Renal pelvis (tissue), 4 donors: ENCODE results near the gene CAMTA1. TPM values are rescaled to one million over a fixed set of nuclear protein-coding genes. Genes with fewer than 3 reads are reported as not detected.

Experiments used
- DNase-seq: peaks from one replicate; pipeline ENCODE4 v3.0.0-alpha.2; 2013
- polyA plus RNA-seq, 3 donors: library from polyadenylated mRNA; unstranded; fragments of 120-200 nt; gene quantifications; one replicate each; pipeline ENCODE4 v1.2.1, GENCODE V29; 2013; ENCODE audit not compliant: insufficient read length in 3 of 3

The CAMTA1 gene
- polyA plus RNA-seq, 3 donors, result 72.3 to 83.1 (median 76.0) TPM

- DNase-seq, result no peak
These were observed 765.1 kb downstream of the CAMTA1 start for GRCh38 chr1:7550261-7550865.

DNA sequence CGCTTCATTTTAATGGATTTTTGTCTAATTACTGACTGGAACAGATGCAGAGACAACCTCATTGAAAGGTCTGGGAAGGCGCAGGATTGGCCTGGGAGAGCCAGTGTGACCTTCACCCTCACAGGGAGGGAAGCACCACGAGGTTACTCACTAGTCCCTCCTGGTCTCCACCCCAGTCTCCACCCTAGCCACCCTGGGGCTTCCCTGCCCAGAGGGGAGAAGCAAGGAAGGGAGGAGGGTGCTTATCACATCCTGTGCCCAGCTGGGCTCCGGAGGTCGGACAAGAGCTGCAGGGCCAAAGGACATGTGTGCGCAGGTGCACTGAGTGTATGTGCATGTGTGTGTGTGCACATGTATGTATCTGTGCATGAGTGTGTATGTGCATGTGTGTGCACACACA lies 765.7 kb downstream of the CAMTA1 start:
- DNase-seq, result no peak

- DNase-seq, result no peak
These were observed 766.2 kb downstream of the CAMTA1 start for GRCh38 chr1:7551442-7551841.

- no peak for DNase-seq
These were observed 767.1 kb downstream of the CAMTA1 start for GRCh38 chr1:7552402-7552801.

DNA sequence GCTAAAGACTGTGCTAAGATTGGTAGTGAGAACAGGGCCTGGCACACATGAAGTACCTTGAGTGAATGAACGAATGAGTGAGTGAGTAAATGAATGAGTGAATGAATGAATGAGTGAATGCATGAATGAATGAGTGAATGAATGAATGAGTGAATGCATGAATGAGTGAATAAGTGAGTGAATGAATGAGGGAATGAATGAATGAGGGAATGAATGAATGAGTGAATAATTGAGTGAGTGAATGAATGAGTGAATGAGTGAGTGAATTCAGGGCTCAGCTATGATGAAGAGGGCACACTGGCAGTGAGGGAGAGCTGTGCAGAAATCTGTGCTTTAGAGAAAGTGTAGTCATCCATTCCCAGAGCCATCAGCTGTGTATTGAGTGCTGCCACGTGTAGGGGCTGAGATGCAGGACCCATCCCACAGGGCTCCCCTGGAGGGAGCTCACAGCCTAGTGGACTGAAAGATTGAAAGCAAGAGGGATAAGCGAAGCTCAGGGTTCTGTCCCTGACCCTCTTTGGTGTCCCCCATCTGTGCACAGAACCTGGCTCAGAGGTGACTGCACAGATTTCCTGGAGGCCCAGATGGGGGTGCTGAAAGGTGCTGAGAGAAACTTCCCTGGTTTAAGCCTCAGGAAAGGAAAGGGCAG lies 767.9 kb downstream of the CAMTA1 start:
- DNase-seq, result no peak

DNA sequence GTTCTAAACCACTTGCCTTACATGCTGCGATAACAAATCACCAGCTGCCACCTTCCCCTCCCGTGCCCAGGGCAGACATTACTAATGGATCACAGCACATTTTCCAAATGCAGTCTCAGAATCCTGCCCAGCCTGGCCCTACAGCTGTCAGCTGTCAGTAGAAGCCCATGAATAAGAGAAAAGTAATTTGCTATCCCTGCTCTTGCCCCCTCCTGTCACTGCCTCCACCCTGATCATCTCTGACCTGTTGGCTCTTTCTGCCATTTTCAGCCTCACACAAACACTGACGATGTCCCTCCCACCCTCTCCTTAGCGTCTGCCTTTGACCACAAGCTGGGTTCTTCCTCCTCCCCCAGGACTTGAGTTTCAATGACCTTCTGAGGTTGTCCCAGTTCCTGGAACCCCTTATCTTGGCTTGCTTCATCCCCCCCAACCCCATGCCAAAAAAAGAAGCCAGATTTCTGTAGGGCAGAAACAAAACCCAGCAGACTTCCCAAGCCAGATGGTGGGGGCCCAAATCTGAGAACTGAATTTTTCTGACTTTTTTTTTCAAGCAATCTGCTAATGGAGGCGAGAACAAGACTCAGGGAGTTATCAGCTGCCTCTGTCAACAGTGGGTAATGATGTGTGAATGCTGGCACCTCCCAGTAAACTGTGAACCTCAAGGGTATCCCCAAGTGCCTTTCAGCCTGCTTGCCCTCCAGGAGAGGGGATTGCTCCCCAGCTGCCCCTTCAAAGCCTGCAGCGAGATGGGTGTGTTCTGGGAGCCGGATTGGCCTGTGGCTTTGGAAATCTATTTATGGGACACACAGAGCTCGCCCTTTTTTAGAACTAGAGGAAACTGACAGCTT lies 769.4 kb downstream of the CAMTA1 start:
- DNase-seq, result no peak

- no peak for DNase-seq
These were observed 770.3 kb downstream of the CAMTA1 start for GRCh38 chr1:7555391-7556185.

DNA sequence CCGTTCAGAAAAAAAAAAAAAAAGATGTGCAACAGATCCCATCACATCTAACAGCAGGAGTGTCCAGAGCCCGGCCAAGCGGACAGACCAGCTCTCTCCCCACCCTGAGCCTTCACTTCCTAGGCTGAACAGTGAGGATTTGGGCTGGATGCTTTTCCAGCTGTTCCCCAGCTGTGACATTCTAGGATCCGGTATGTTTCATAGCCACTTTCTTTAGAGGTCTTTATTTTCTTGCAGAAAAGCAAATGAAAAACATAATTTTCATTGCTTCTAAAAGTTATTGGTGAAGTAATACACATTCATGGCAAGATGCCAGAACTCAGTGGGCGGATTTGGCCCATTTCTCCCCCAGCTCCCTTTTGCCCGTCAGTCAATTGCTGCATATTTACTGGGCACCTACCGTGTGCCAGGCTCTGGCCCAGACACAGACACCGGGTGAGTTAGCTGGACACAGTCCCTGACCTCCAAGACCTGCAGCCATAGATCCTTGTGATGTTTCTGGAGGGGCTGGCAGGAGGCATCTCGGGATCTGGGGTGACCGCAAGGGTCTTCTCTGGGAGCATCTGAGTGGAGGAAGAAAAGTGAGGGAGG lies 772.1 kb downstream of the CAMTA1 start:
- DNase-seq, result no peak

DNA sequence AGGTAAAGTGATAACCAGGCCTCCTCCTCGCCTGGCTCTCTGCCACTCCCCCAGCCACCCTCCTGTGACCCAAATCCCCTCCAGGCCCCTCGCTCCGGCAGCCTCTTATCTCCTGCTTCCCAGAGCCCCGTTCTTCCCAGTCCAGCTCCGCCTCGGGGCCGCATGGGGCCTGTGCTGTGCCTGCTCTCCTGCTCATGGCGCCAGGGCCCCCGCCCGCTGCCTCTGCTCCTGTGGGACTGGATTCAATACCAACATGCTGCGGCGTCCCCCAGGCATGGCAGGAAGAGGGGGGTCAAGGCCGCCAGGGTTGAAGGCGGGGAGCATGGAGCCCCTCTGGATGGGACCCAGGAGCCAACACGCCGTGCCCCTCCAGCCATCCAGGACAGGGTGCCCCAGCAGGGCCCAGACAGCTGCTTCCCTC lies 772.8 kb downstream of the CAMTA1 start:
- DNase-seq, result no peak

GRCh38 chr1:7558481-7558880 lies 773.2 kb downstream of the CAMTA1 start:
- no peak for DNase-seq

- no peak for DNase-seq
These were observed 773.9 kb downstream of the CAMTA1 start for GRCh38 chr1:7558921-7559869.

DNA sequence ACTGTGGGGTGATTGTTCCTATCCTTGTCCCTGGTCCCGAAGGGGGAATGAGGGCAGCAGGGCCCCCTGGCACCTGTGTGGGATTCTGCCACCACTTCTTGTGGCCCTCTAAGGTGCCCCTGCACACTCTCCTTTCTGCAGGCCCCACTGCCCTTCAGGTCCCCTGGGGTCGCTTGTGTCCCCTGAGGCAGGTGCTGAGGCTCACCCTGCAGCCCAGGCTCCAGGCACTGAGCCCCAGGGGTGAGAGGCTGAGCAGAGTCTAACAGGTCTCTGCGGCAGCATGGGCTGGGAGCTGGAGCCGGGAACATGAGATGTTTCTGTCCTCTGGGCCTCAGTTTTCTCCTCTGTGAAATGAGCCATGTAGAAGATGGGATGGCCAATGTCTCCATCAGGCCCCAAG lies 774.9 kb downstream of the CAMTA1 start:
- no peak for DNase-seq

DNA sequence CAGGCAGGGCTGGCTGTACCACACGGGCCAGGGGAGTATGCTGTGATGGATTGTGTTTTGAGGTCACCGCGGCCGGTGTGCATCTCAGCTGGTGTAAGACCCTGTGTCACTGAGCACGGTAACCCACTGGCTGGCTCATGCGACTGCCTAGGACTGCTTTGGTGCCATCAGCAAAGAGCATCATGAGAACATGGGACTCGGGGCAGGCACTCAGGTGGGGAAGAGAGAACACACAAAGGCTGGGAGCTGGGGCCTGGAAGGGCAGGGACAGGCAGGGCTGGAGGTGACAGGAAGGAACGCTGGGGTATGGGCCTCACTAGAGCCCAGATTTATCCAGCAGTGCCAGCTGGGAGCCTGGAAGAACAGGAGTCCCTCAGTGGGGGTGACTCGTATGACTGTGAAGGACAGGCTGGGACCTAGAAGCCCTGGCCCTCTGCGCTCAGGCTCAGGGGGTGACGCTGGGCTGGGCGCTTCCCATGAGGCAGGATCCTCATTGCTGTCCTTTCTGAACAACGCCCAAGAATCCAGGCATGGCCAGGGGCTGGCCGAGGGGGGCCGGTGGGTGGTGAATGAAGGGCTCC lies 775.4 kb downstream of the CAMTA1 start:
- no peak for DNase-seq

- DNase-seq, result no peak
These were observed 776.2 kb downstream of the CAMTA1 start for GRCh38 chr1:7561331-7561921.

GRCh38 chr1:7561936-7562728 lies 776.9 kb downstream of the CAMTA1 start:
- DNase-seq, result no peak

GRCh38 chr1:7562729-7563605 lies 777.7 kb downstream of the CAMTA1 start:
- no peak for DNase-seq

- DNase-seq, result no peak
These were observed 778.9 kb downstream of the CAMTA1 start for GRCh38 chr1:7564137-7564536.
